Measurements from ENCODE around the gene ZNF45.

Gene ZNF45

DNA sequence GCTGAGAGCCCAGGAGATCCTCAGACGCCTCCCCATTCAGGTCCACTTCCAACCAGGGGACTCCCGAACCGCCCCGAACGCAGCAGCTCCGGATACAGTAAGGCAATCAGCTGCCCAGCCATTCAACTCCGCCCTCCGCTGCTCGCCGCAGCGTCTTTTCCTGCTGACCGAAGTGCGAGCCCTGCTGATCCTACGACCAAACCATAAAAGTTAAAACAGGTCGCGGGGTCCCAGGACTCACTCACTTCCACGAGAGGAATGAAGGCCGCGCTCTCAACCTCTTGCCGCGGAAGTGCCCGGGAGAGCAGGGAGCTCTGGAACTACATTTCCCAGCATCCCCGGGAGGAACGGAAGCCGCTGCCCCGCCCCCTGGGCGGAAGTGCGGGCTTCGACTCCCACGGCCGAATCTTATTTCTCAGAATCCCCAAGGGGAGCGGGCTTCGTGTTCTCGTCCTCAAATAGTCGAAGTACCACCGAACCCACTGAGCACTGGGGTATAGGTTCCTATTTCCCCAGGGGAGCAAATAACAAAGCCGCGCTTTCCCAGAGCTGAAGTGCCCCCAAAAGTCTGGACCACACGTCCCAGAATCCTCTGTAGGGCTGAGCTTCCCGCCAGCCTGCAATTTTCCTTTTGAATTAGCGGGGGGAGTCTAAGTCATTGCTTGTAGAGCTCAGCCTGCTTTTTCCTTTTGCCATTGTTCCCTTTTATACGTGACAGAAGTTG is at the start of gene ZNF45:
Gene ZNF45 (minus strand): TSS at position 298 of the 724 bp plus-strand sequence. CDS start 13,097 bp downstream, outside the sequence.
- peak; percentile 92 for DNase-seq (ENCODE audit: low read depth)
- TF ChIP-seq, protein P1, sequence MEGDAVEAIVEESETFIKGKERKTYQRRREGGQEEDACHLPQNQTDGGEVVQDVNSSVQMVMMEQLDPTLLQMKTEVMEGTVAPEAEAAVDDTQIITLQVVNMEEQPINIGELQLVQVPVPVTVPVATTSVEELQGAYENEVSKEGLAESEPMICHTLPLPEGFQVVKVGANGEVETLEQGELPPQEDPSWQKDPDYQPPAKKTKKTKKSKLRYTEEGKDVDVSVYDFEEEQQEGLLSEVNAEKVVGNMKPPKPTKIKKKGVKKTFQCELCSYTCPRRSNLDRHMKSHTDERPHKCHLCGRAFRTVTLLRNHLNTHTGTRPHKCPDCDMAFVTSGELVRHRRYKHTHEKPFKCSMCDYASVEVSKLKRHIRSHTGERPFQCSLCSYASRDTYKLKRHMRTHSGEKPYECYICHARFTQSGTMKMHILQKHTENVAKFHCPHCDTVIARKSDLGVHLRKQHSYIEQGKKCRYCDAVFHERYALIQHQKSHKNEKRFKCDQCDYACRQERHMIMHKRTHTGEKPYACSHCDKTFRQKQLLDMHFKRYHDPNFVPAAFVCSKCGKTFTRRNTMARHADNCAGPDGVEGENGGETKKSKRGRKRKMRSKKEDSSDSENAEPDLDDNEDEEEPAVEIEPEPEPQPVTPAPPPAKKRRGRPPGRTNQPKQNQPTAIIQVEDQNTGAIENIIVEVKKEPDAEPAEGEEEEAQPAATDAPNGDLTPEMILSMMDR (IDR thresholded peaks at IDR 0.05; ENCODE audit: insufficient read depth, low read depth, low read length, missing control alignments) = no peak
- peak within 1 kb of the TSS; percentile 76 for H3K4me3 ChIP-seq (ENCODE audit: low read depth, low read length)

DNA sequence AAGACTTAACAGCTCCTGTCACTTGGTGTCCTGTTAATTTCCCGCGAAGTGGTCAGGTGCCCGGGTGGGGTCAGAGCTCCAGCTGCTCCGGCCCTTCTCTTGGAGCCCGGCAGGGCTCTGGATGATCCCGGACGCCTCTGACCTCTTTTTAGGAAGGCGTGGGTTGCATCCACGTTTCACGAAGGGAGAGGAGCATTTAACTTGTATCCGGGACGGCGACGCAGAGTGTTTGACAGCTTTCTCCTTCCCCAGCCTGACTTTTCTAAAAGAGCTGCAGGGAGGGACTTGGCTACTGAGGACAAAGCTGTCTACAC is 49.6 kb upstream of the ZNF45 start:
- DNase-seq (ENCODE audit: low read depth) = no peak
- TF ChIP-seq, protein P1 (IDR thresholded peaks at IDR 0.05; ENCODE audit: insufficient read depth, low read depth, low read length, missing control alignments) = no peak
- peak overlapping the region; percentile 59 for H3K4me3 ChIP-seq (ENCODE audit: low read depth, low read length)

DNA sequence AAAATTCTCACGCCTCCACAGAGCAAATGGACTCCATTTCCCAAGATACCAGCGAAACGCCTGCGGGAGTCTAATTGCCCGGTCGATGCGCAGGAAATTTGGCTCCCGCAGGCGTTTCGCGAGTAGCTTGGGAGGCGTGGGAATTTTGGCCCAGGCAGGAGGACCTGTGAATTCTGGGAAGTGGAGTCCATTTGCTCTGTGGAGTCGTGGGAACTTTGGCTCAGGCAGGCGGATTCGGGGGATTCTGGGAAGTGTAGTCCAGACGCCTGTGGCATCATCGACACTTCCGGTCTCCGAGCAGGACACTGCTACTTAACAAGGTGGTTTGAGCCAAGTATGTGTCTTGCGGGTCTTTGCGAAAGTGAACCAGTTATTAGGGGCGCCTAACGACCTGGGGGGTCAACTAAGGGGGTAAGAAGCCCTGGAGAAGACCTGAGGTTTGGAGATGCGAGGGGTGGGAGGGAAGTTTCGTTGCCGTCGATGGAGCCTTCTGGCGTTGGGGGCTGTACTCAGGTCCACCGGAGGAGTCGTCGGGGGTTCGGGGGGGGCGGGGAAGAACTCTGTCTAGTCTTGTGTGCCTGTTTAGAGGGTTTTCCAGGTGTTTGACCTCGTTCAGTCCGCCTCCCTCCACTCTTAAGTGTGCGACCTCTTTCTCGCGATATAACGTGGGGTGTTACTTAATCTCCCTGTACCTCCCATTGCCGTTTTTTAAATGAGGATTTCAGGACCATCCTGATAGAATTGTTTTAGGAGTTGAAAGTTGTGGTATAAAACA is 49.0 kb upstream of the ZNF45 start, which contains the start of gene ZNF155:
Gene ZNF155 (plus strand): TSS at position 277 of the 775 bp plus-strand sequence. CDS start 4,356 bp downstream, outside the sequence.
- TF ChIP-seq, protein P1 (IDR thresholded peaks at IDR 0.05; ENCODE audit: insufficient read depth, low read depth, low read length, missing control alignments) = no peak
- peak; percentile 87 for DNase-seq (ENCODE audit: low read depth)
- peak within 1 kb of the TSS; percentile 59 for H3K4me3 ChIP-seq (ENCODE audit: low read depth, low read length)

DNA sequence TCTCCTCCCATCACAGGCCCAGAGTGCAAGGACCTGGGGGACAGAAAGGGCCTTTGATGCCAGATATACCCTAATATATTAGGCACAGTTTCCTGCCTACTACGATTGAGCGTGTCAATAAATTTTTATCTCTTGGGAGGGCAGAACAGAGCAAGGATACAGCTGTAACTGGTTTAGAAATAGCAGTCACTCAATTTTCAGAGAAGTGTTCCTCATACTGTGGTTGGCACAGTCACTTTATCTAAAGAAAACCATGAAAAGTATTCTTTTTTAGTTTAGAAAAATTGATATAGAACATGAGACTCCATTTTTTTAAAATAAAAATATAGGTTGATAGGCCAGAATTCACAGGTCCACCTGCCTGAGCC is 48.4 kb upstream of the ZNF45 start:
- no peak for DNase-seq (ENCODE audit: low read depth)
- TF ChIP-seq, protein P1 (IDR thresholded peaks at IDR 0.05; ENCODE audit: insufficient read depth, low read depth, low read length, missing control alignments) = no peak
- peak overlapping the region; percentile 59 for H3K4me3 ChIP-seq (ENCODE audit: low read depth, low read length)

DNA sequence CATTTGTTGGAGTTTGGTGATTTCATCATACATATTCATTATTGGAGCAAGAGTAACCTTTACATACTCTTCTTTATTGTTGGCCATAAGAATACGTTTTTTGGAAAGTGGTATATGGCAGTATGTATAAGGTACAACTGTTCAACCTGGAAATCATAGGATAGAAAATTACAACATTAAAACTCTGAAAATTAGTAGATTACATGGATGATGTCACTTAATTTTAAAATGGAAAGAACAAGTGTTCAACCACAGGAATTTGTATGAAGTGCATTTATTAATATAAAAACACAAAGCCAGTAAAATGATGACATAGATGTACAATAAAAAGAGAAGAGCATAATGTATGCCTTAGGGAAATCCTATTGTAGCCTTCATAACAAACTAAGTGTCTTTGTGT is 41.6 kb upstream of the ZNF45 start:
- H3K4me3 ChIP-seq (ENCODE audit: low read depth, low read length) = no peak overlapping the region
- no peak for DNase-seq (ENCODE audit: low read depth)
- TF ChIP-seq, protein P1 (IDR thresholded peaks at IDR 0.05; ENCODE audit: insufficient read depth, low read depth, low read length, missing control alignments) = no peak

DNA sequence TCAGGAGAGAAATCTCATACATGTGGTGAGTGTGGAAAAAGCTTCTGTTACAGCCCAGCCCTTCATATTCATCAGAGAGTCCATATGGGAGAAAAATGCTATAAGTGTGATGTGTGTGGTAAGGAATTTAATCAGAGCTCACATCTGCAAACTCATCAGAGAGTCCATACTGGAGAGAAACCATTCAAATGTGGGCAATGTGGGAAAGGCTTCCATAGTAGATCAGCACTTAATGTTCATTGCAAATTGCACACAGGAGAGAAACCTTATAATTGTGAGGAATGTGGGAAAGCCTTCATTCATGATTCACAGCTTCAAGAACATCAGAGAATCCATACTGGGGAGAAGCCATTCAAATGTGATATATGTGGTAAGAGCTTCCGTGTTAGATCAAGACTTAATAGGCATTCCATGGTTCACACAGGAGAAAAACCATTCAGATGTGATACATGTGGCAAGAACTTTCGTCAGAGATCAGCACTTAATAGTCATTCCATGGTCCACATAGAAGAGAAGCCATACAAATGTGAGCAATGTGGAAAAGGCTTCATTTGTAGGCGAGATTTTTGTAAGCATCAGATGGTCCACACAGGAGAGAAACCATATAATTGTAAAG is 31.1 kb upstream of the ZNF45 start:
- DNase-seq (ENCODE audit: low read depth) = no peak
- H3K4me3 ChIP-seq (ENCODE audit: low read depth, low read length) = no peak overlapping the region
- TF ChIP-seq, protein P1 (IDR thresholded peaks at IDR 0.05; ENCODE audit: insufficient read depth, low read depth, low read length, missing control alignments) = no peak

All from GM12865 (cell line).